ENCODE data around the gene SPATA9.

Gene SPATA9

GRCh38 chr5:95682891-95683290, at the start of gene SPATA9:
TSS of gene SPATA9 (minus strand) at chr5:95682991. CDS start at chr5:95682854, 137 bp downstream.
- DNase-seq, result no peak

- peak; percentile 29 for DNase-seq
These were observed 49.1 kb upstream of the SPATA9 start for GRCh38 chr5:95731571-95732554.

GRCh38 chr5:95730730-95731570, 48.2 kb upstream of the SPATA9 start, which contains the start of gene RHOBTB3:
TSS of gene RHOBTB3 (plus strand) at chr5:95731336. CDS start at chr5:95731683, 347 bp downstream.
- peak; percentile 30 for DNase-seq

GRCh38 chr5:95730011-95730700, 47.4 kb upstream of the SPATA9 start:
- no peak for DNase-seq

- no peak for DNase-seq
These were observed 46.6 kb upstream of the SPATA9 start for GRCh38 chr5:95729115-95730010.

- no peak for DNase-seq
These were observed 45.8 kb upstream of the SPATA9 start for GRCh38 chr5:95728494-95729114.

- no peak for DNase-seq
These were observed 45.0 kb upstream of the SPATA9 start for GRCh38 chr5:95727764-95728191.

GRCh38 chr5:95726811-95727763, 44.3 kb upstream of the SPATA9 start:
- peak; percentile 33 for DNase-seq

- peak; percentile 18 for DNase-seq
These were observed 43.4 kb upstream of the SPATA9 start for GRCh38 chr5:95725937-95726810.

GRCh38 chr5:95725071-95725820, 42.5 kb upstream of the SPATA9 start:
- no peak for DNase-seq

- no peak for DNase-seq
These were observed 41.0 kb upstream of the SPATA9 start for GRCh38 chr5:95723632-95724369.

GRCh38 chr5:95721582-95722295, 38.9 kb upstream of the SPATA9 start:
- no peak for DNase-seq

GRCh38 chr5:95720094-95720786, 37.4 kb upstream of the SPATA9 start:
- no peak for DNase-seq

GRCh38 chr5:95718738-95719137, 35.9 kb upstream of the SPATA9 start:
- DNase-seq, result no peak

- peak; percentile 72 for DNase-seq
These were observed 35.4 kb upstream of the SPATA9 start for GRCh38 chr5:95718203-95718602.

- no peak for DNase-seq
These were observed 34.6 kb upstream of the SPATA9 start for GRCh38 chr5:95717439-95717838.

All from MV-4-11 (cell line).